NCI-H1436 (cell line): Measurements from ENCODE around the gene SNED1.

Source experiments
- DNase-seq: peaks from one replicate; lab custom pipeline; 2025; lab: John Stamatoyannopoulos, UW

The SNED1 gene

DNA sequence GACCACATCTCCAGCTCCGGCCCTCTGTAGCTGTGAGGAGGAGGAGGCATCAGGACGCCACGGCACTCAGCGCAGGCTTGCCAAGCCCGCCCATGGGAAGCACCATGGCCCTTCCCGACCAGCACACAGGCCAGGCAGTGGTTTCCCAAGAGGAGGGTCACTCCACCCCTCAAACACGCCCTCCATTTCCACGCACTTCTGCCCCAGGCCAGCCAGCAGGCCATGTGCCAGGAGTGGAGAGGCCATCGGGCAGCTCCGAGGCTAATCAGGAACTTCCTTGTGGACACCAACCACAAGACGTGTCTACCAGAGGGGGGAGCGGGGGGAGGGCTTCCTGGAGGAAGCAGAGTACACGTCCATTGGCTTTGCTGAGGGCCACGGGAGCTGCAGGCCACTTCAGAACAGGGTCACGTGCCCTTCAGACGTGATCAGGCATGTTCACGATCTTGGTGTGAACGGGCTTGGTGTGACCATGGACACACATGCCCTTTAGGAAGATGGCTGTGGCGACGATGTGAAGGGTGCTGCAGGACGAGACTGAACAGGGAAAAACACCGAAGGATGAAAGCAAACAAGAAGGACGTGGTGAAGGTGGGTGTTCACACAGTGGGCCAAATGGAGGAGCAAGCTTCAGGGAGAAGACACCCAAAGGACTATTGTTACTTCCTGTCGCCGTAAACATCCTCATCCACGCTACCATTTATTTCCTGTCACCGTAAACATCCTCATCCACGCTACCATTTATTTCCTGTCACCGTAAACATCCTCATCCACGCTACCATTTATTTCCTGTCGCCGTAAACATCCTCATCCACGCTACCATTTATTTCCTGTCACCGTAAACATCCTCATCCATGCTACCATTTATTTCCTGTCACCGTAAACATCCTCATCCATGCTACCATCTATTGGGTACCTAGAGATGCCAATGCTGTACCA lies 110.1 kb downstream of the SNED1 start:
- DNase-seq: no peak

DNA sequence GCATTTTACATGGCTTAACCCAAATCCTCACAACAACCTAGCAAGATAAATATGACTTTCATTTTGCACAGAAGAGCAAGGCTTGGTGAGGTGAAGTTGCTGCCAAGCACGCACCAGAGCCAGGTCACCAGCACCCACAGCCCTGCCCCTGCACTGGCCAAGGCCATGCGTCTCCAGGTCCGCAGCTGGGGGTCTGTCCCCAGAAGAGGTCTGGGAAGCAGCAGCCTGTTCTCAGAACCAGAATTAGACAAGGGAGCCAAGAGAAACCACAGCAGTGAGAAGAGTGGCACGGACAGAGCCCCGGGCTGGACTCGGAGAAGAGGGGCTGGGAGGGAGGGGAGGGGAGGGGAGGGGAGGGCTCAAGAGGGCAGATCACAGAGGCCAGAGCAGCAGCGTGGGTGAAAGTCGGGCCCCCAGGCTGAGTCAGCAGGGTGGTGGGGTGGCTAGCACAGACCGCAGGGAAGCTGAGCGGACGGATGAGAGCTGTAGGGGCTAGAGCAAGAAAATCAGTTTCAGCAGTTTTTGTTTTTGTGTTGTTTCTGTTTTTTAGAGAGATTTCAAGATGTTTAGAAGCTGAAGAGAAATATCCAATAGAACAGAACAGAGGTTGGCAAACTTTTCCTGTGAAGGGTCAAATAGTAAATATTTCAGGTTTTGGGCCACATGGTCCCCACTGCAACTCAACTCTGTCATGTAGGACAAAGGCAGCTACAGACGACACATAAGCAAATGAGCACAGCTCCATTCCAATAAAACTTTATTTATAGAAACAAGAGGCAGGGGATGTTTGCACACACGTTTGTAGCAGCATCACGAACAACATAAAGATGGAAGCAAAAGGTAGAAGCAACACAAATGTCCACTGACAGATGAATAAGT lies 111.0 kb downstream of the SNED1 start:
- DNase-seq: no peak

DNA sequence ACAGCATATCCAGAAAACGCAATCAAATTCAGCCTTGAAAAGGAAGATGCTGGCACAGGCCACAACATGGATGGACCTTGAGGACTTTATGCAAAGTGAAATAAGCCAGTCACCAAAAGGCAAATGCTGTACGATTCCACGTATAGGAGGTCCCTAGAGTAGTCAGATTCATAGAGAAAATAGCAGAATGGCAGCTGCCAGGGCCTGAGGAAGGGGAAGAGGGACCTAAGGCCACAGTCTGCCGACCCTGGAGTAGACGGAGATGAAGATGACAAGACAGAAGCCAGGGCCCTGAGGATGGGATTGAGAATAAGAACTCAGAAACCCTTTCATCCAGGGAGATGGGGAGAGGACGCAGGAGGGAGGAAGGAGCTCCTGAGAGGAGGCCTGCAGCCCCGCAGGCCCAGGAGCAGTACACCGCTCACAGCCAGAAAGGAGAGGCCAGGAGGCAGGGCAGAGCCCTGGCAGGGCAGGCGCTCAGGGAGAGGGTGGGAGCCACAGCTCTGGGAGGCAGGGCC lies 111.7 kb downstream of the SNED1 start:
- no peak for DNase-seq

DNA sequence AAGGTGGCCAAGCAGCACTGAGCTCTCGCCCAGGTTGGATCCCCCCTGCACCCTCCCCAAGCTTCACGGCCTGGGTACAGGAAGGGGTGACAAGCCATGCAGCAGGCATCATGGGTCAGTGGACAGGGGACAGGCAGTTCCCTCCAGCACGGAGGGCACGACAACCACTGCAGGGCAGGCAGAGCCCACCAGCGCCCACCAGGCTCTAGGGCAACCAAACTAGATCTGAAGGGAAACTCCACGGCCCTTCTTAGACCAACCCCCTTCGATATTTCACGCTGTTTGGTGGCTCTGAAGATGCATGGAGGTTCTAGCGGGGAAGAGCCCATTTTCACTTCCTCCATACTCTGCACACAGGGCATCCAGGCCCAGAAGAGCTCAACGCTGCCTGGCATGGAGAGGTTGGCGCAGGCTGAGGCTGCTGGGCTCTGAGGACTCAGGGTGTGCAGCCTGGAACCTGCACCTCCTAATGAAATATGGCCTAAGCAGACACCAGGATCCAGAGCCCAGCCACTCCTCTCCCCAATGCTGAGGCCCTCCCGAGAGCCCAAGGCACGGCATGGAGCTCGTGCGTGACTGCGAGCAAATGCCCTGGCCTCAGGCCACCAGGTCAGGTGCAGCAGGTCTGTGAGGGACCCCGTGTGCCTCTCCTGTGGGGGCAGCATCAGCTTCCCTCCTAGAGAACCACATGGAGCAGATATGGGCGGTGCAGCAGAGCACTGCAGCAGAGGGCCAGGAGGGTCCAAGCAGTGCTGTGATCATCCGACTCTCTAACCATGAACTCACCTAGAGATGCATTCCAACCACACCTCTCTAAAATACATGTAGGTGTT lies 112.4 kb downstream of the SNED1 start:
- no peak for DNase-seq

DNA sequence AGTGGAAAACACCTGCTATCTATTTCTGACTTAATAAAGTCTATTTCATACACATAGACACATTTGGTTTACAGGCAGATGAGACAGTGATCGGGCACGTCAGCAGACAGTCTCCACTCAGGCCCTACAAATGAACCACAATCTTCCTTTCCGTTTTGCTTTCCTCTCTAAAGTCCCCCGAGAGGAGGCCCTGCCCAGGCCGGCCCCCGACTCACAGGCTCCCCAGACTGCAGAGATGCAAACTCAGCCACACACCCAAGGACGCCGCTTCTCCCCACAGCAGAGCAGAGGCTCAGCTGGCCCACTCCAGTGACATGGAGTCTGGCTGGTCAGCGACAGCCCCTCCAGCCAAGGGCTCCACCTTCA lies 113.0 kb downstream of the SNED1 start:
- DNase-seq: no peak

DNA sequence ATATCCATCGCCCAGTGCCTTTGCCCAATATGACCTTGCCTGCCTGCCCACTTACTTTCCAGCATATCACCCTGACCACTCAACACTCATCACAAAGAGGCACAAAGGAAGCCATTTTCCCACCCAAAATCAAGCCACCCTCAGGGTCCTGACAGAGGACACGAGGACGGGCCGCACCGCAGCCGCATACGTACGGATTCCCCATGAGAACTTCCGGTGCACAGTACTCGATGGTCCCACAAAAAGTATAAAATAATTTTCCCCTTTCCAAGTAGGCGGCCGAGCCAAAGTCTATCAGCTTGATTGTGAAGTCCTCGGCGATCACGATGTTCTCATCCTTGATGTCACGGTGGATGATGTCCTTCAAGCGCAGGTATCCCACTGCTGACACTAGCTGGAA lies 113.6 kb downstream of the SNED1 start:
- no peak for DNase-seq

DNA sequence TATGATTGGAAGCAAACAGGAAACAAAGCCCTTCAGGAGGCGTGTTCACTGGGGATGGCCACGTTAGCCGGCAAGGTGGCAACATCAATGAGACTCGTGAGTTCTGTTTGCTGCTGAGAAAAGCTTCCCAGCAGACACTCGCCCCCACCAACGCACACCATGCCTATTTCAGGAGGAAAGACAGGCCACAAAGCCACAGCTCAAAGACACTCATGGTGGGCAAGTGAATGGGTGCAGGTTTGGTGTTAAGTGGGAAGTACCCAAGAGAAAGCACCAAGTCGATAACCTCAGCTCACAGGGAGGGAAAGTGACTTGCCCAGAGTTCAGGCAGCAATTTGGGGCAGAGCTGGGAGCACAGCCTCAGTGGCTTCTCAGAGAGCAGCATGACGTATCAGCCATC lies 114.2 kb downstream of the SNED1 start:
- DNase-seq: no peak

DNA sequence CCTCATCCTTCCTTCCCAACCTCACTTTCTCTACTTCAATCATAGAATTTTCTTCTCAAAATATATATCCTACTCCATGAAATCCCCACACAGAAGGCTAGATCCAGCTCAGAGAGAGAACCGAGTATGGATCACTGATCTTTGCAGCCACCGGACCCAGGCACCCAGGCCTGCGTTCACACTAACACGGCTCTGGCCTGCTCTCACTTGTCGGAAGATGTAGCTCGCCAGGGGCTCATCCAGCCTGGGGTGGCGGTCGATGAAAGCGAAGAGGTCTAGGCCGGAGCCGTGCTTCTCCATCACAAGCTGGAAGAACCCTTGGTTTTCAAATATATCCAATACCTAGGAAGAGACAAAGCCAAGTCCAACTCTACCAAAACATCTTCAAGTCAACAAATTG lies 116.4 kb downstream of the SNED1 start:
- no peak for DNase-seq

DNA sequence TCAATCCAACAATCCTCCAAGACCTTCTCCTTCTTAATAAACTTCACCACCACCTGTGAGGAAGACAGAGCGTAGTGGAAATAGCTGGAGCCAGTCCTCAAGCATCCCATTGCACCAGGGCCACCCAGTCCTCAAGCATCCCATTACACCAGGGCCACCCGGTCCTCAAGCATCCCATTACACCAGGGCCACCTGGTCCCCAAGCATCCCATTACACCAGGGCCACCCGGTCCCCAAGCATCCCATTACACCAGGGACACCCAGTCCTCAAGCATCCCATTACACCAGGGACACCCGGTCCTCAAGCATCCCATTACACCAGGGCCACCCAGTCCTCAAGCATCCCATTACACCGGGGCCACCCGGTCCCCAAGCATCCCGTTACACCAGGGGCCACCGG lies 116.9 kb downstream of the SNED1 start:
- no peak for DNase-seq

DNA sequence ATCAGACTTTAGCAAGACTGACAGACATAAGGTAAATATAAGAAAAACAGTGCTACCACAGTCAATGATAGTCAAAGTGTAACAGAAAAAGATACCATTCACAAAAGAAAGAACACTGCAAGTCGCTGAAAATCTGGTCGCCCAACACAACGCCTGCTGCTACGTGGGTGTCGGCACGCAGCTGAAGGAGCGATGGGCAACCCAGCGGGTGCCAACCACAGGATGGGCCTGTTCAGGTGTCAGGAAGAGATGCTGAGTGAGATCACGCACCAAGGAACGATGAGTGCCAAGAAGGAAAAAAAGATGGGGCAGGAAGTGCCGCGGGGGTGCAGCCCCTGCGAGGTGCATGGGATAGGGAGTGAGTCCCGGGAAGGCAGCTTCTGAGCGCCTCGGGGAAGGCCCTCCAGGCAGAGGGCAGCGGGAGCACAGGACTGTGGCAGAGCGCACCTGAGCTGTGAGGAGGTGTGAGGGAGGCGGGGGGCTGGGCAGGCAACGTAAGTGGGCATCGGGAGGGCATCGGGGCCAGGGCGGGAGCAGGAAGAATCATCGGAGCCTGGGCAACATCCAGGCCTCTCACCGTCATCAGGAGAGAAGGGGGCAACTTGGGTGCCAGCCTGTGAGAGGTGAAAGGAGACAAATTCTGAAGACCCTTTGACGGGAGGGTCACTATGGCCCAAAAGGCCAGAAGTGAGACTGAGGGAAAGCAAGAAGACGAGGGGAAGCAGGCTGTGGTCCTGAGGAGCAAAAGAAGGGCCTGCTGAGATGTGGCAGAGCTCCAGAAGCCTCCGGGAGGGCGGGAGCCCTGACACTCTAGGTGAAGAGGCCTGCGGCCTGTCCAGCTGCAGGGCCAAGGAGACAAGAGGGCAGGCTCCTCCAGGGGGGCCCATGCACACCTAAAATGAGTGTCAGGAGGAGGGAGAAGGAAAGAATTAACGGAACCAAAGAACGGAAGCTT lies 118.5 kb downstream of the SNED1 start:
- DNase-seq: no peak

DNA sequence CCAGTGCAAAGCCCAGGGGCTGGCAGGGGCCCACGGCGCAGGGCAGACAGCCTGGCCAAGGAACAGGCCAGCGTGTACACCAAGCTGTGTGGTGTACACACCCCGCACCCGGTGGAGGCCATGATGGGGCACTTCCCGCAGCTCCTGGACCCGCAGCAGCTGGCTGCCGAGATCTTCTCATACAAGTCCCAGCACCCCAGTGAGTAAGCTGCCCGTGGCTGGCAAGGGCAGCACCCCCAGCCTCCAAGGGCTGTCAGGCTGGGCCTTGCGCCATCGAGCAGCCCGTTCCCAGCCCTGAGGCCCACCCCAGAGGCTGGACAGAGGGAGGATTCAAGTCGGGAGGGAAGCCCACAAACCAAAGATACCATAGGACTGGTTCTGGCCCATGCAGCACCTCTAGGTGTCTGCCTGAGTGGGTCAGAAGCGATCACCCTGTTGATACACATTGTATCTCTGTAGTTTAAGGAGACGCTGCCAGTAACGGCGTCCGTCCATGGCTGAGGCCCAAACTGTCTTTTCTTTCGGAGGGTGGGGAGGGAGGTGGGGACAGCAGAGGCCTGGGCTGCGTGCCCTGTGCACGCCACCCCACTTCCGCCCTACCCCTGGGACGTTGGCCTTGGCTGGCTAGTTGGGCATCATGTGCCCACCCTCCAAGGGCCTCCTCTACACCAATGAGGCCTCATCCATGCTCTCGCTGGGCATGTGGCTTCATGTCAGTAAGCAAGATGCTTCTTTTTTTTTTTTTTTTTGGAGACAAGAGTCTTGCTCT lies 120.5 kb downstream of the SNED1 start:
- no peak for DNase-seq

DNA sequence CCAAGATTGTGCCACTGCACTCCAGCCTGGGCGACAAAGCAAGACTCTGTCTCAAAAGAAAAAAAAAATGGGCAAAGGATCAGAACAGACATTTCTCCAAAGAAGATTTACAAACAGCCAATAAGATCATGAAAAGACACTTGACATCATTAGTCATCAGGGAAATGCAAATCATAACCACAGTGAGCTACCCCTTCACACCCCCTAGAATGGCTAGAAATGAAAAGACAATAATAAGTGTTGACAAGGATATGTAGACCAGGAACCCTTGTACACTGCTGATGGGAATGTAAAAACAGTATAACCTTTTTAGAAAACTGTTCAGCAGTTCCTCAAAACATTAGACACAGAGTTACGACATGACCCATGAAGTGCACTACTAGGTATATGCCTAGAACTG lies 122.0 kb downstream of the SNED1 start:
- no peak for DNase-seq

DNA sequence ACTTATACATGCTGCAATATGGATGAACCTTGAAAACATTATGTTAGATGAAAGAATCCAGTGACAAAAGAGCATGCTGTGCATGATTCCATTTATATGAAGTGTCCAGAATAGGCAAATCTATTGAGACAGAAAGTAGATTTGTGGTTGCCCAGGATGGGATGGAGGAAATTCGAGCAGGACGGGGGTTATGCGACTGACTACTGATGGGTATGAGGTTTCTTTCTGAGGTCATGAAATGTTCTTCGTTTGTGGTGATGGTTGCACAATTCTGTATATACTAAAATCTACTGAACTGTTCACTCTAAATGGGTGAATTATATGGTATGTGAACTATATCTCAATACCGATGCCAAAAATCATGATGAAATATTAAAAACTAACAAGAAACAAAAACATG lies 122.6 kb downstream of the SNED1 start:
- no peak for DNase-seq

DNA sequence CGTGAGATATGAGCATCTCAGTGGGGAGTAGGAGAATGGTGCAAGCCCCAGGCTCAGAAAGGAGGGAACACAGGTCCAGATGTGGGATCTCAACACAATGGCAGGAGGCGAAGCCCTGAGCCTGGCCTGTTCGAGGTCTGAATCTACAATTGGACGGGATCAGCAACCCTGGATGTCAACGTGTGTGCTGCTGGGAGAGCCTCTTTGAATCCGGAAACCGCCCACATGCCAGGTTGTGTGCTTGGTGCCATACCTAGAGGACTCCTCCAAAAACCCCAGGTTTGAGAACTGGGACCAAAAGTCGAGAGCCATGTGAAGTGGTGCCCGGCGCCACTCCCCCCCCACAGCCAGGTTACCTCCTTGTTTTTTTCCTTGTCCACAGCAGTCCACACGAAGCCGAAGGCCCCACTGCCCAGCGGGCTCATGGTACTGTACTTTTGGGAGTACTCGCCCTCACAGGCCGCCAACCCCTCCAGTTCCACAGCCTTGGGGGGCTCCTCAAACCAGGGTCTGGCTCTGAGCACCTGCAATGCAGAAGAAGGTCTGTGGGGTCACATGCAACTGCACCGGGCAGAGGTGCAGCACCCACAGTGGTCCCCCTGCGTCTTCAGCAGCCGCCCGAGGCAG lies 124.1 kb downstream of the SNED1 start:
- DNase-seq: no peak

DNA sequence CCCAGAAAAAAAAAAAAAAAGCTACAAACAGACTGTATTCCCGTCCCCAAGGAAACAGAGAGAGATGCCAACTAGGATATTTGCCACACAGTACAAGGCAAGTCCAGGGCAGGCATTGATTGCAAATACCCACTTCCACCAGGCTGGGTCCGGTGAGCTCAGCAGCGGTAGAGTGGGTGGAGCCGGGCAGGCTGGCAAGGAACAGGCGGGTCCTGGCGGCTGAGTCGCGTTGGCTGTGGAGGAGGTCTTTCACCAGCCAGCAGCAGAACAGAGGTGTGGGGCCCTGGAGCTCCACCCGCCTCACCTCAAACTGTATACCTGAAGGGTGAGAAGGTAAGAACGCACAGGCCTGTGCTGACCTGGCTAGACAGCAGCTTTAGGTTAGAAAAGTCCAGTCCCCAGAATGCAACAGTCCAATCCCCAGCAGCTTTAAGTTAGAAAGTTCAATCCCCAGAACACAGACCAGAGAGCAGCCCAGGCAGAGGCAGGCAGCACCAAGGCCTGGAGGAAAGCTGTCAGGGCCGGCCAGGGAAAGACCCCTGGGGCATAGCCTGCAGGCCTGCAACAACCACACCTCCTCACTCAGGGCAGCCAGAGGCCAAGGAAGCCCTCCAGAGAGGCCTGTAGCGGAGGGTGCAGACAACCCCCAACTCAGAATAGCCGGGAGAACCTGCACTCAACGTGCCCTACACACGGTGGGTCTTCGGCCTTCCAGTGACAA lies 125.6 kb downstream of the SNED1 start:
- no peak for DNase-seq

DNA sequence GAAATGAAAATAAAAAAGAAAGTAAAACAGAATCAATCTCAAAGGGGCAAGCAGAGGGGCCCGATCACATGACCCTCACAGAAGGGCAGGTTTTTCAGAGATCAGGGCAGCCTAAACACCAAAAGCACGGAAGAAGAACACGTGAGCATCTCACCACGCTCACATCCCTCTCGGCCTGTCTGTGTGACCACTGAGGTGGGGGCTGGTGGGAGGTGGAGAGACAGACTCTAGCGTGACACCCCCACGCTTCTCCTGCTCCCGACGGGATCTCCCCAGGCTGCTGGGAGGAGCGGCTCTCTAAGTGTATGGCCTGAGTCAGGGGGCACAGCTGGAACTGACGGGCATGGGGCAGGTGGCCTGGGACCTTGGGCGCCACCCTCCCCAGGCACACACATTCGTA lies 127.2 kb downstream of the SNED1 start:
- DNase-seq: no peak

DNA sequence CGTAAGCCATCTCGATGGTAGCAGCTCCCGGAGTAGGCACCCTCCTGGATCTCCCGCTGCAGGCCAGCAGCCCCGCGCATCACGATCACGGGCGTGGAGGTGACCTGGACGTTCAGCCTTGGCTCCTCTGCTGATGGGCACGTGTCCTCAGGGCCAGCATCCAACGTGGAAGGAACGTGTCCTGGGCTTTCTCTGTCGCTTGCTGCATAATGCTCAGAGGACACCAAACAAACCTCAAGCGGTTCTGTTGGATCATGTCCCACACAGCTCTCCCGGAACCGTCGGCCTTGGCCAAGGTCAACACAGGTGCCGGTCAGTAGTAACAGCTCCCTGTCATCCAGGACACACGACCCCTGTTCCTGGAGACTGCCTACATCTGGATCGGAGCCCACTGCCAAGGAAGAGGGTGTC lies 127.8 kb downstream of the SNED1 start:
- no peak for DNase-seq

DNA sequence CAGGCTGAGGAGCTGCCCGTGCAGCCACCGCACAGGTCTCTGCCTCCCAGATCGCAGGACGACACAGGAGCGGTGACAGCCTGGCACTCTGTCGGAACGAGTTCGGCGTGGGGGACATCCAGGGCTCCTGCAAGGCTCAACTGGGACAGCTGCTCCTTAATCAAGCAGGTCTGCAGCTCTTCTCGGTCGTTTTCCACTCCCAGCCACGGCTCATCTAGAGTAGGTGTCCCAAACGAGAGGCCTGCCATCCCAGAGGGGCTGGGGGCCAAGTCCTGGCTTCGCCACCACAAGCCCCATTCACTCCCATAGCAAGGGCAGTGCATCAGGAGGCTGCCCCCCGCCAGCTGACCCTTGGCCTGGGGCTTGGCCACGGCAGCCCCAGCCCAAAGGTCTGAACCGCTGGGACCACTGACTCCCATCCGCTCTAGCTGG lies 128.4 kb downstream of the SNED1 start:
- no peak for DNase-seq

DNA sequence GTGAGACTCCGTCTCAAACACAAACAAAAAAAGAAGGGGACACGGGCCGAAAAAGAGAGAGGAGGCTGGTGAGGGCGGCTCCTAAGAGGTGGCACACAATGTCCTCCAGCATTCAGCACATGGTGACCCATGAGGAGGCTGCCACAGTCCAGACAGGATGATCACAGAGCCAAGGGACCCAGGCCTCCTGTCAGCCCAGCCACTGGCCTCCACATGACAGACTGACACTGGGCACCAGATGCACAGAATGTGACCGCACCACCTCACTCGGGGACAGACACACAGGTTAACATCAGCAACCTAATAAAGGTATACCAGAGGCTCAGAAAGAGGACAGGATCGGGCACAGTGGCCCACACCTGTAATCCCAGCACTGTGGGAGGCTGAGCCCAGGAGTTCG lies 129.8 kb downstream of the SNED1 start:
- no peak for DNase-seq
